WTC11 (cell line): ENCODE results near the gene FOXI1.

Experiments used
- ATF1 ChIP-seq: sonication (generic); formaldehyde crosslinking; IDR thresholded peaks from 2 replicates; pipeline ENCODE4 v1.8.1; 2023; ENCODE audit warnings: mild to moderate bottlenecking, moderate library complexity, missing genetic modification reagents
- CTCF ChIP-seq: fragments of 200-600 bp; IDR thresholded peaks from 2 replicates; pipeline ENCODE4 v1.8.0; 2022; ENCODE audit warnings: antibody characterized with exemption
- JUN ChIP-seq: sonication (generic); formaldehyde crosslinking; IDR thresholded peaks from 2 replicates; pipeline ENCODE4 v1.8.0; 2023; ENCODE audit warnings: mild to moderate bottlenecking, missing genetic modification reagents
- KAT7 ChIP-seq: sonication (generic); formaldehyde crosslinking; IDR thresholded peaks from 2 replicates; pipeline ENCODE4 v1.8.1; 2023; ENCODE audit warnings: missing genetic modification reagents, mild to moderate bottlenecking, borderline replicate concordance
- ZNF396 ChIP-seq: fragments of 250-450 bp; sonication (Bioruptor Pico); IDR thresholded peaks from 2 replicates; pipeline ENCODE4 v1.8.0; 2021; ENCODE audit warnings: mild to moderate bottlenecking, moderate library complexity, borderline replicate concordance

- TF ChIP-seq ZNF396 (CRISPR knock-in tag) (no peak), KAT7 (CRISPR knock-in tag) (no peak), CTCF (no peak), ATF1 (CRISPR knock-in tag) (no peak), JUN (CRISPR knock-in tag) (no peak)
Observed at GRCh38 chr5:170142196-170142595, 36.5 kb downstream of the FOXI1 start.
